GM12801 (cell line): ENCODE data around the gene LRRC51.

ENCODE experiments used
- TF ChIP-seq, protein P1 (sequence below): IDR thresholded peaks from one replicate; pipeline ENCODE4 v1.5.1; 2011; ENCODE audit warnings: control low read depth; ENCODE audit not compliant: insufficient read length; ENCODE audit errors: extremely low read depth

LRRC51 gene

GRCh38 chr11:72102162-72102561 lies 21.5 kb downstream of the LRRC51 start:
- TF ChIP-seq, protein P1, sequence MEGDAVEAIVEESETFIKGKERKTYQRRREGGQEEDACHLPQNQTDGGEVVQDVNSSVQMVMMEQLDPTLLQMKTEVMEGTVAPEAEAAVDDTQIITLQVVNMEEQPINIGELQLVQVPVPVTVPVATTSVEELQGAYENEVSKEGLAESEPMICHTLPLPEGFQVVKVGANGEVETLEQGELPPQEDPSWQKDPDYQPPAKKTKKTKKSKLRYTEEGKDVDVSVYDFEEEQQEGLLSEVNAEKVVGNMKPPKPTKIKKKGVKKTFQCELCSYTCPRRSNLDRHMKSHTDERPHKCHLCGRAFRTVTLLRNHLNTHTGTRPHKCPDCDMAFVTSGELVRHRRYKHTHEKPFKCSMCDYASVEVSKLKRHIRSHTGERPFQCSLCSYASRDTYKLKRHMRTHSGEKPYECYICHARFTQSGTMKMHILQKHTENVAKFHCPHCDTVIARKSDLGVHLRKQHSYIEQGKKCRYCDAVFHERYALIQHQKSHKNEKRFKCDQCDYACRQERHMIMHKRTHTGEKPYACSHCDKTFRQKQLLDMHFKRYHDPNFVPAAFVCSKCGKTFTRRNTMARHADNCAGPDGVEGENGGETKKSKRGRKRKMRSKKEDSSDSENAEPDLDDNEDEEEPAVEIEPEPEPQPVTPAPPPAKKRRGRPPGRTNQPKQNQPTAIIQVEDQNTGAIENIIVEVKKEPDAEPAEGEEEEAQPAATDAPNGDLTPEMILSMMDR, result no peak

DNA sequence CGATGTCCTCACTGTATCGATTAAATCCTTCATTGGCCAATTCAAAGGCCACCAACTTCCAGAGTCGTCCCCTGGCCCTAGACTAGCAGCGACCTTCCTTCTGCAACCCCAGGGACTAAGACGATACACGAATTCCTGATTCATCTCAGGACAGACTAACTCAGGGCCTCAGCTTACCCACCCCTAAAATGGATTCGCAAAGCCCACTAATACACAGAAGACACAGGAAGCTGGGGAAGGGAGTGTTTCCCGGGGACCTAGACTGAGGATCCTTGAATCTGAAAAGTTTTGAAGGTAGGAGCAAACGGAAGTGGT lies 21.9 kb downstream of the LRRC51 start:
- TF ChIP-seq, protein P1, result no peak

GRCh38 chr11:72102946-72103753 lies 22.5 kb downstream of the LRRC51 start, which contains the start of gene LAMTOR1:
TSS of gene LAMTOR1 (minus strand) at chr11:72103297. CDS start at chr11:72103224, 73 bp downstream.
- TF ChIP-seq, protein P1, result no peak

- TF ChIP-seq, protein P1, result no peak
Measured at GRCh38 chr11:72103754-72104167, 23.1 kb downstream of the LRRC51 start.

- TF ChIP-seq, protein P1, result no peak
Measured at GRCh38 chr11:72105888-72106287, 25.2 kb downstream of the LRRC51 start, which contains the start of gene TOMT. TSS of gene TOMT (plus strand) at chr11:72105924. CDS start at chr11:72105952, 28 bp downstream.

DNA sequence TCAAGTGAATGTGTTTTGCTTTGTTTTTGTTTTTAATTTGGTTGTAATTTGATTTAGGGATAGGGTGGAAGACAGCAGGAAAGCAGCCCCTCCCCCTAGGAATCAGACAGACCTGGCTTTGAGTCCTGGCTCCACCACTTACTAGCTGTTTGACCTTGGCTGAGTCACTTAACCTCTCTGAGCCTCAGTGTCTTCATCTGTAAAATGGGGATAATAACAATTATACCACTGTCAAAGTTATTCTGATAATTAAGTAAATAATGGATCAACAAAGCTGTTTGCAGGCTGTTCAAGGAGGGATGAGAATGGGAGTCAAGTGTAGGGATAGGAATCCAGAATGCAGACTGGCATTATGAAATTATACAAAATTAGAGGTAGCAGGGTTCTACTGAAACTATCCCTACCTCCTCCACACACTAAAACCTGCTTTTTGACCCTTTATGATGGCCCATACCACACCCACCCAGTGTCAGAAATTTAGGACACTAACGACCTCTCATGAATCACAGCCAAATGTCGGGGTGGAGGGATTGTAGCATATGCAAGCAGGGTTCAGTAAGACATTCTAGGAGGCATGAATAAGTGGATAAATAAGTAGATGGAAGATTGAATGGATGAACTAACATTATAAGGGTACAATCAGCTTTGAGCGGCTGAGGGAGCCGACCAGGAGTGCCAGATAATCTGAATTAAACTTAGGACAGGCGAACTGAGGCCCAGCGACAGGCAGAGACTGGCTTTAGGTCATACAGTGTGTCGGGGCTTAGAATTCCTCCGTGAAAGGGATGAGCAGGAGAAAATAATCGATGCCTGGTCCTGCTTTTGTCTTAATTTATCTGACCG lies 30.9 kb downstream of the LRRC51 start:
- TF ChIP-seq, protein P1, result no peak
